Right cardiac atrium (tissue), 5 donors: ENCODE results near the gene TTC7B. TPM values are rescaled to one million over a fixed set of nuclear protein-coding genes. Genes with fewer than 3 reads are reported as not detected.
"Not testable (repeated sequence)": the region's sequence is repeated elsewhere in the genome, so short reads cannot be mapped to it uniquely, and the experiment has no call there.

Source experiments
- ATAC-seq, 2 donors: fragments of 200-7000 bp; cut with Tn5 transposase; one replicate each; pipeline versions ENCODE4 v1.8.0 to v1.9.1; 2020; ENCODE audit warnings: moderate library complexity in 2 of 2, mild to moderate bottlenecking in 1 of 2
- DNase-seq, 3 donors: peaks; one replicate each; pipeline ENCODE4 v3.0.0-alpha.2; 2020
- H3K27ac ChIP-seq: one replicate; pipeline ENCODE4 v1.5.1; 2013; ENCODE audit warnings: mild to moderate bottlenecking, low read length, control low read depth, moderate library complexity
- H3K27me3 ChIP-seq: one replicate; pipeline ENCODE4 v1.6.1; 2013; ENCODE audit not compliant: control insufficient read depth, insufficient read depth
- H3K4me1 ChIP-seq: one replicate; pipeline ENCODE4 v1.6.1; 2013; ENCODE audit warnings: low read length; ENCODE audit not compliant: control insufficient read depth, insufficient read depth
- H3K4me3 ChIP-seq: one replicate; pipeline ENCODE4 v1.5.1; 2013; ENCODE audit warnings: low read length, control low read depth
- H3K9me3 ChIP-seq: one replicate; pipeline ENCODE4 v1.6.1; 2013; ENCODE audit warnings: low read length; ENCODE audit not compliant: control insufficient read depth
- WGBS: extraction: QIAGEN DNeasy Blood & Tissue Kit; methylation state at CpG from one replicate; pipeline ENCODE4 v1.1.7; 2013; 5-methylcytosine and 5-hydroxymethylcytosine counted together
- intact Hi-C, 4 donors: fragments of 100-400 bp; cut with DNase I; formaldehyde crosslinking; loops; one replicate each; pipeline versions ENCODE4 v1.11.0 to v1.14.0; 2022 to 2023
- long read RNA-seq, 4 donors: library from polyadenylated mRNA; unstranded; transcript quantifications; one replicate each; pipeline ENCODE4 v2.0.0, GENCODE V29; 2020 to 2021
- polyA plus RNA-seq: library from polyadenylated mRNA; stranded (reverse); fragments of 200-250 nt; gene quantifications from one replicate; pipeline ENCODE4 v1.2.3, GENCODE V29; 2013
- total RNA-seq, 4 donors: library from RNA; stranded (reverse); fragmentation: NEBNext Ultra II Directional; extraction: Animal tissue kit (Norgen Biotek cat#: 25700); gene quantifications; one replicate each; pipeline ENCODE4 v1.2.1, GENCODE V29; 2021
- donor health status: healthy with polysubstance abuse.
- donor health status: DM: no; HTN: yes; CAD: no.
- donor health status: DM: no; HTN: no; CAD: no.
- donor health status: DM: no; HTN: yes; CAD: no; lungs with severe emphysema.
- donor health status: DM: yes; HTN: yes; CAD: no.

Gene TTC7B, protein sequence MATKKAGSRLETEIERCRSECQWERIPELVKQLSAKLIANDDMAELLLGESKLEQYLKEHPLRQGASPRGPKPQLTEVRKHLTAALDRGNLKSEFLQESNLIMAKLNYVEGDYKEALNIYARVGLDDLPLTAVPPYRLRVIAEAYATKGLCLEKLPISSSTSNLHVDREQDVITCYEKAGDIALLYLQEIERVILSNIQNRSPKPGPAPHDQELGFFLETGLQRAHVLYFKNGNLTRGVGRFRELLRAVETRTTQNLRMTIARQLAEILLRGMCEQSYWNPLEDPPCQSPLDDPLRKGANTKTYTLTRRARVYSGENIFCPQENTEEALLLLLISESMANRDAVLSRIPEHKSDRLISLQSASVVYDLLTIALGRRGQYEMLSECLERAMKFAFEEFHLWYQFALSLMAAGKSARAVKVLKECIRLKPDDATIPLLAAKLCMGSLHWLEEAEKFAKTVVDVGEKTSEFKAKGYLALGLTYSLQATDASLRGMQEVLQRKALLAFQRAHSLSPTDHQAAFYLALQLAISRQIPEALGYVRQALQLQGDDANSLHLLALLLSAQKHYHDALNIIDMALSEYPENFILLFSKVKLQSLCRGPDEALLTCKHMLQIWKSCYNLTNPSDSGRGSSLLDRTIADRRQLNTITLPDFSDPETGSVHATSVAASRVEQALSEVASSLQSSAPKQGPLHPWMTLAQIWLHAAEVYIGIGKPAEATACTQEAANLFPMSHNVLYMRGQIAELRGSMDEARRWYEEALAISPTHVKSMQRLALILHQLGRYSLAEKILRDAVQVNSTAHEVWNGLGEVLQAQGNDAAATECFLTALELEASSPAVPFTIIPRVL
- total RNA-seq (10 to 100 TPM; 80.7 to 88.7 (median 85.5) TPM), polyA plus RNA-seq (38.1 TPM)
- long read RNA-seq, donor 1, partial matches to known transcripts: 17 of 37 reads
- long read RNA-seq, donor 1, other reads (novel, unspliced or antisense): 20 of 37 reads
- long read RNA-seq, donor 2, partial matches to known transcripts: 2 of 8 reads
- long read RNA-seq, donor 2, other reads (novel, unspliced or antisense): 6 of 8 reads
- long read RNA-seq, donor 3, partial matches to known transcripts: 11 of 21 reads
- long read RNA-seq, donor 3, other reads (novel, unspliced or antisense): 9 of 21 reads
- long read RNA-seq, donor 4, full-length matches to known transcripts: 1 of 28 reads
- long read RNA-seq, donor 4, partial matches to known transcripts: 9 of 28 reads
- long read RNA-seq, donor 4, other reads (novel, unspliced or antisense): 18 of 28 reads

DNA sequence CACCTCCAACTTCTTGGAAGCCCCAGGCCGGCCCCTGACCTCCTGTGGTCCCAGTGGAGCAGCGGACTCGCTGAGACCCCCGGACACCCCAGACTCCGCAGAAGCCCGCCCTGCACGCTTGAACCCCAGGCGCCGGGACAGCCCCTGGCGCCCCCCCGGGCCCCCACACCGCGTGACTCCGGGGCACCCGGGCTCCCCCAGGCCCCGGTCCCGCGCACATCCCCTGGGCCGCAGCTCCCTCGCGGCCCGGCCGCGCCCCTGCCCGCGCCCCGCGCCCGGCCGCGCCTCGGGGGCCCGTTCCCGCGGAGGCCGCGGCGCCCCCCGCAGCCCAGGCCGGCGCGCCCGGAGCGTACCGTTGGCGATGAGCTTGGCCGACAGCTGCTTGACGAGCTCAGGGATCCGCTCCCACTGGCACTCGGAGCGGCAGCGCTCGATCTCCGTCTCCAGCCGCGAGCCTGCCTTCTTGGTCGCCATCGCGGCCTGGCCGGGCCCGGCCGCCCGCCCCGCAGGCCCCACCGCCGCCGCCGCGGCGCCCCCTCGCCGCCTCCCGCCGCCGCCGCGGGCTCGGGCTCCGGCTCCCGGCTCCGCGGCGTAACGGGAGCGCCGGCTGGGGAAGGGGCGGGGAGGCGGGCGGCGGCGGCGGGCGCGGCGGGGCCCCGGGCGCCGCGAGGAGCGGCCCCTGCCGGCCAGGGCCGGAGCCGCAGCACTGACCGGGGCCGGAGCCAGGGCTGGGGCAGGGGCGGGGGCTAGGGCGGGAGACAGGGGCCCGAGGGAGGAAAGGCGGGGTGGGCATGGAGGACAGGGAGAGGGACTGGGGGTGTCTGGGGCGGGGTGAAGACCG lies at the start of gene TTC7B:
TSS of gene TTC7B (minus strand) at position 609 of the 841 bp plus-strand sequence. CDS start at position 474, 135 bp downstream.
- no peaks in the 10 kb centered on the region for H3K27me3 ChIP-seq
- H3K4me3 ChIP-seq: peak within 1 kb of the TSS; percentile 99
- under 1% methylated on average over 111 of the region's 111 CpGs for WGBS
- ATAC-seq (peak; percentile 76 to 77), DNase-seq (peak; percentile 56 to 87 (median 83))
- H3K4me1 ChIP-seq: peaks cover 7% of the 10 kb centered on the region
- H3K27ac ChIP-seq: no peak within 1 kb of the TSS
- H3K9me3 ChIP-seq: no peaks in the 10 kb centered on the region
- intact Hi-C loops: loop anchor here in 1 of 4 donors (10.0 kb wide), 1 partner anchor 51 kb away; no protein-coding TSS in a partner anchor

DNA sequence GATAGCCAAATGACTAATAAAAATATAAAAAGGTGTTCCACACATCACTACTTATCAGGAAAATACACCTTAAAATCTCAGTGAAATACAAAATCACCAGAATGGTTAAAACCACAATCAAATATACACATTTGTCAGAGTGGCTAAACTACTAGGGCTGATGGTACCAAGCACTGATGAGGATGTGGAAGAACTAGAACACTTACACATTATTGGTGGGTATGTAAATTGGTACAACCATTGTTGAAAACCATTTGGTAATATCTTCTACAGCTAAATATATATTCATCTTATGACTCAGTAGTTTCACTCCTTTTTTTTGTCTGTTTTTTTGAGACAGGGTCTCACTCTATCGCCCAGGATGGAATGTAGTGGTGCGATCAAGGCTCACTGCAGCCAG lies 48.5 kb upstream of the TTC7B start:
- intact Hi-C loops: no loop called here
- no peak for ATAC-seq
- no peak for DNase-seq
- Histone ChIP-seq H3K4me1 (no peaks in the 10 kb centered on the region), H3K27ac (no peak overlapping the region), H3K4me3 (no peak overlapping the region), H3K27me3 (no peaks in the 10 kb centered on the region), H3K9me3 (no peaks in the 10 kb centered on the region)
- WGBS: 98% methylated on average over 2 of the region's 2 CpGs

DNA sequence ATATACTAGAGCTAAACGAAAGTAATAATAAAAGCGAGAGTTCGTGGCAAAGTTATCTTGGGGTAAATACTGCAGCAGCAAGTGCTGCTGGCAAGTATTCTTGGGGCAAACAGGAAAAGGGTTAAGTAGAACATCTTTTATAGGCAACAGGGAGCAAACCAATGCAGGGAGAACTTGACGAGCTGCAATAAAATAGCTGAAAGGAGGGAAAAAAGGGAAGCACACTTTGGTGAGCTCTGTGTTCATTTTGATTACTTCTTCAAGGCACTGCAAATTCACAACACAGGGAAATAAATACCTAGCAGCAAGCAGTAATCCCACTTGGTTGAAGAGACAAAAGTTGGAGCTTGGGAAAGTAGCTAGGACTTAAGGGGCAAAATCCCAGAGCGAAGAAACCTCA lies 42.3 kb upstream of the TTC7B start:
- ATAC-seq (no peak), DNase-seq (no peak)
- Histone ChIP-seq H3K4me3 (no peak overlapping the region), H3K9me3 (no peaks in the 10 kb centered on the region), H3K4me1 (no peaks in the 10 kb centered on the region), H3K27me3 (no peaks in the 10 kb centered on the region), H3K27ac (no peak overlapping the region)
- 87% methylated on average over 5 of the region's 5 CpGs for WGBS
- intact Hi-C loops: no loop called here

DNA sequence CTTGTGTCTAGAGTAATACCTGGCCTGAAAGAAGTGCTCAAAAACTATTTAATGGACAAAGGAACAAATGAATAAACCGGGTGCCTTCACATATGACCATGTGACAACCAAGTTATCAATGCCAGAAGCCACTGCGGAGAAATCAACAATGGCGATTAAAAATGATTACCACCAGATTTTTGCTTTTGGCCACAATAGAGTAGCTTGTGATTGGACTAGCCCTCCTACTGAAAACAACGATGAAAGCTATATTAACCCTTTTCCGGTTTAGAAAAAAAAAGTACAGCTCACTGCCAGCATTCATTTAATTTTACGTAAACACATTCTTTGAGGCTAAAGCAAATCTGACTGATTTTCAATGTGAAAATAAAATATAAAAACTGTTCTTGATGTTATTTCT lies 41.6 kb upstream of the TTC7B start:
- ATAC-seq (no peak), DNase-seq (no peak)
- intact Hi-C loops: no loop called here
- WGBS: 86% methylated on average over 6 of the region's 6 CpGs
- Histone ChIP-seq H3K27ac (no peak overlapping the region), H3K4me1 (no peaks in the 10 kb centered on the region), H3K4me3 (no peak overlapping the region), H3K9me3 (no peaks in the 10 kb centered on the region), H3K27me3 (no peaks in the 10 kb centered on the region)

DNA sequence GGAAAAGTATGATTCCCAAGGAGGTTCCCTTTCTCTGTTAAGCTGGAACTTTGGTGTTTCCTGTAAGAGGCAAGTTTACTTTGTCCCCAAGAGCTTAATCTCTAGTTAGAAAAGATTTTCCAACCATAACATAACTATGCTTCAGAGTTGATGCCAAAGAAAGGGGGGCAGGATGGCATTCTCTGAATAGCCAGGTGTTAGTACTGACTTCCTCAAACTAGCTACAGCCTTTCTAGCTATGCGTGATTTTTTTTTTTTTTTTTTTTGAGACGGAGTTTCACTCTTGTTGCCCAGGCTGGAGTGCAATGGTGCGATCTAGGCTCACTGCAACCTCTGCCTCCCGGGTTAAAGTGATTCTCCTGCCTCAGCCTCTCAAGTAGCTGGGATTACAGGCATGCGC lies 39.9 kb upstream of the TTC7B start:
- DNase-seq, H3K27me3 ChIP-seq, H3K9me3 ChIP-seq, H3K4me1 ChIP-seq, intact Hi-C loops, H3K4me3 ChIP-seq, ATAC-seq, H3K27ac ChIP-seq: not testable (repeated sequence)
- 89% methylated on average over 5 of the region's 5 CpGs for WGBS

DNA sequence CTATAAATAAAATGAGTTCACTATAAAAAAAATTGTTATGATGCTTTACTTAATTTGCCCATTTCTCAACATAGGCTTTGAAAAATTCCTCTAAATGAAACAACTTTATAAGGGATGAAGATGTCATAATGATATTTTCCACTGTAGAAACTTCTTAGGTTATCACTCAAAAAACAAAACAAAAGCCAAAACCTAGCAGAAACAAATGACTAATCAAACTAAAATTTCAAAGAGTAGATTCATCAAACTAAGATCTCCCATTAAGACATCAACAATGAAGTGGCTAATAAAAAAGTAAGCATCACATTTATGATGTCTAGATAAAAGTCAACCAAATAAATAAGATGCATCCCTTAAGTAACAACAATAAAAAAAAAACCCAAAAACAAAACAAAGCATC lies 36.9 kb upstream of the TTC7B start:
- no peak for ATAC-seq
- H3K4me1 ChIP-seq: peaks cover 6% of the 10 kb centered on the region

DNA sequence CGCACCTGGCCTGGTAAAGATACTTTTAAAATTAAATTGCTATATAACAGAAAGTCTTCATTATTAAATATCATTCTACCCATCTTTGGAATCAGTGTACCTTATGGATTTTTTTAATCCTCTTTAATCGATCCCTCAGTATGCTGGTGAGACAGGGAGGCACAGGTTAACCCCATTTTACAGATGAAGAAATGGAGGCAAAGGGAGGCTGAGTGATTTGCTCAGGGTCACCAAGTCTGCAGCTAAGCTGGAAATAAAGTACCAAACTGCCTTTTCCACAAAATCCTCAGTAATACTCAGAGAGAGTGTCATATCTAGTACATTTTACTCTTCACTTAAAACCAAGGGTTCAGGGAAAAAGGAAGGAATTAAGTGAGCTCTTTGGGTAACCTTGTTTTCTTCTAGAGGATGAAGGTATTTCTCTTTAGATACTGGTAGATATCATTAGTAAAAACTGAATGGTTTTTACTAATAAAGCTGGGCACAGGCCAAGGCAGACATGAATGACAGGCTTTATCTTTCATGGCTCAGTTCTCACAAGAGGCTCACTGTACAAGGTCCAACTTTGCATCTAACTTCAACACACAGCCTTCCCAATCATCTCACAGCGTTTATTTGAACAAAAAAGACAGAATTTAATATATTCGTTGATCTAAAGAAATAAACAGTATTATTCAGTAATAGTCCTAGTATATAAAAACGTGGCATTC lies 35.3 kb upstream of the TTC7B start:
- no peaks in the 10 kb centered on the region for H3K27me3 ChIP-seq
- intact Hi-C loops: no loop called here
- ATAC-seq (no peak), DNase-seq (no peak)
- H3K4me1 ChIP-seq: peaks cover 6% of the 10 kb centered on the region
- H3K9me3 ChIP-seq: no peaks in the 10 kb centered on the region
- H3K27ac ChIP-seq: no peak overlapping the region
- H3K4me3 ChIP-seq: no peak overlapping the region
- 75% methylated on average over 5 of the region's 5 CpGs for WGBS

More for the DNA sequence above, 36.9 kb upstream of the TTC7B start:
- H3K4me3 ChIP-seq: no peak overlapping the region
- intact Hi-C loops: no loop called here
- no peaks in the 10 kb centered on the region for H3K9me3 ChIP-seq
- no peak overlapping the region for H3K27ac ChIP-seq
- H3K27me3 ChIP-seq: no peaks in the 10 kb centered on the region
- DNase-seq: no peak

DNA sequence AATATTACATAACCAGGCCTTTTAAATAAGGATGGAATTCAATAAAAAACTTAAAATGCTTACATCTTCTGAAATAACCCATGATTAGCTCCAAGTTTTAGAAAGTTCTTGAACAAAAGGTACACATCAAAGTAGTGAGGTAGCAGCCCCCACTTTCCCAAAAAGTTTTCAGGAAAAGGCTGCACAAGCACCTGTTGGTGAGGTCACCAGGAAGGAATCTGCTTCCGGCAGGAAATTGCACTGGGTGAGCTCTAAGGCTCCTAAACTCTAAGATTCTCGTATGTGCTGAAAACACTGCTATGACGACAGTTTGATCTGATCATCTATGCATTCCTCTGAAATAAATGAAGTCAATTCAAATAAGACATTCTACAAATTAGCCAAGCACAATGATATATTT lies 34.3 kb upstream of the TTC7B start:
- no peak for DNase-seq
- Histone ChIP-seq H3K4me3 (no peak overlapping the region), H3K4me1 (peaks cover 6% of the 10 kb centered on the region), H3K27me3 (no peaks in the 10 kb centered on the region), H3K27ac (no peak overlapping the region), H3K9me3 (no peaks in the 10 kb centered on the region)
- intact Hi-C loops: no loop called here
- ATAC-seq: peak in 1 of 2 donors; percentile 71
- WGBS: 53% methylated on average over 3 of the region's 3 CpGs

DNA sequence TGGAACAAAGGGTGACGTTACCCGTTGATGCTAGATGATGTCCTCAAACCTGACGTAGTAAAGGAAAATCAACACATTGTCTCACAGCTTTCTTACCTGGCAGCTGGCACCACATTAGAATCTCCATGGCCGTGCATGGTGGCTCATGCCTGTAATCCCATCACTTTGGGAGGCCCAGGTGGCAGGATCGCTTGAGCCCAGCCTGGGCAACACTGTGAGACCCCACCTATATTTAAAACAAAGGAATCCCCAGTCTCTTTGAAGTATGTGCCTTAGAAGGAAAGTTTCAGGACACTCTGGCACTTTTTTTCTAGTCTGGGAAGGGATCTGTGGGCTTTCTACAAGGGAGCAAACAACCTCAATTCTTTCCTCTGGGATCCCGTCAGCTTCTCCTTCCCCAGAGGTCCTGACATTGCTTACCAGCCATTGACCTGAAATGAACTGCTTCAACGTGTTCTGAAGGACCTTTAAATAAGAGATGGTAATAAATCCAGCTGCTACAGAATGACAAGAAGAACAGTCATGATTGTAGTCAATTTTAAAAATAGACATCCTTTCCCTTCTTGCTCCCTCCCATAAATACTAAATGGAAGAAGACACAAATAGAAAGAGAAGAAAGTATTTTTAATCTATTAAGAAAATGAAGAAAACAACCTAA lies 33.7 kb upstream of the TTC7B start:
- Histone ChIP-seq H3K9me3 (no peaks in the 10 kb centered on the region), H3K27ac (no peak overlapping the region), H3K4me1 (peaks cover 6% of the 10 kb centered on the region), H3K4me3 (no peak overlapping the region), H3K27me3 (no peaks in the 10 kb centered on the region)
- WGBS: 81% methylated on average over 7 of the region's 7 CpGs
- intact Hi-C loops: no loop called here
- DNase-seq (no peak), ATAC-seq (no peak)
